ENCODE measurements around the gene ARFRP1. TPM values are rescaled to one million over a fixed set of nuclear protein-coding genes. Genes with fewer than 3 reads are reported as not detected.
"Not testable (repeated sequence)": the region's sequence is repeated elsewhere in the genome, so short reads cannot be mapped to it uniquely, and the experiment has no call there.

The ARFRP1 gene
- total and polyA plus RNA-seq, 2 experiments from 2014 or later: 16.7 to 24.6 TPM

GRCh38 chr20:63672666-63673065 lies 35.1 kb downstream of the ARFRP1 start:
- no peak for DNase-seq (ENCODE audit: low spot score)
- H3K4me1 Mint-ChIP-seq: no peaks in the 10 kb centered on the region
- no peaks in the 10 kb centered on the region for H3K36me3 ChIP-seq (ENCODE audit: insufficient read depth)
- no peaks in the 10 kb centered on the region for H3K4me1 ChIP-seq (ENCODE audit: insufficient read depth)
- H3K27ac Mint-ChIP-seq: no peak overlapping the region
- no peaks in the 10 kb centered on the region for H3K9me3 Mint-ChIP-seq
- H3K27ac ChIP-seq (ENCODE audit: low read depth): no peak overlapping the region
- H3K4me2 ChIP-seq: no peak overlapping the region
- H3K36me3 Mint-ChIP-seq (ENCODE audit: low read depth): peaks cover 40% of the 10 kb centered on the region
- no peak for ATAC-seq
- H3F3A ChIP-seq (replicated peaks; ENCODE audit: low read depth): no peaks in the 10 kb centered on the region
- no peaks in the 10 kb centered on the region for H3K27me3 ChIP-seq (ENCODE audit: insufficient read depth)
- peaks cover 9% of the 10 kb centered on the region for H3K27me3 Mint-ChIP-seq (ENCODE audit: insufficient read depth, low read depth, poor library complexity)
- no peaks in the 10 kb centered on the region for H4K20me1 ChIP-seq (replicated peaks; ENCODE audit: insufficient read depth)
- TF ChIP-seq JUNB (IDR thresholded peaks at IDR 0.05; ENCODE audit: unreplicated experiment): no peak
- TF ChIP-seq NANOG (IDR thresholded peaks at IDR 0.05; ENCODE audit: borderline replicate concordance): no peak
- no peak for TF ChIP-seq STAT1 (IDR thresholded peaks at IDR 0.05; ENCODE audit: unreplicated experiment)
- TF ChIP-seq ZNF331 (CRISPR knock-in tag; IDR thresholded peaks at IDR 0.05; ENCODE audit: low read depth): no peak
- no peak for TF ChIP-seq ZNF114 (CRISPR knock-in tag; IDR thresholded peaks at IDR 0.05)
- TF ChIP-seq EZH2 (IDR thresholded peaks at IDR 0.05; ENCODE audit: low read depth, unreplicated experiment): no peak
- TF ChIP-seq ETS1 (IDR thresholded peaks at IDR 0.05): no peak
- TF ChIP-seq CREB1 (CRISPR knock-in tag; IDR thresholded peaks at IDR 0.05; ENCODE audit: low read depth): no peak
- TF ChIP-seq CTCF (conservative IDR thresholded peaks at IDR 0.05; ENCODE audit: low read depth in 2 of 2): no peak
- no peaks in the 10 kb centered on the region for H3K9me2 ChIP-seq (ENCODE audit: insufficient read depth)
- no peak overlapping the region for H2AFZ ChIP-seq
- no peak overlapping the region for H3K4me3 ChIP-seq
- no peak overlapping the region for H3K4me3 Mint-ChIP-seq
- H3K79me2 ChIP-seq (replicated peaks; ENCODE audit: insufficient read depth): no peaks in the 10 kb centered on the region

- not testable (repeated sequence) for H4K20me1 ChIP-seq (replicated peaks; ENCODE audit: insufficient read depth); H2AFZ ChIP-seq; H3F3A ChIP-seq (replicated peaks; ENCODE audit: low read depth); H3K9me2 ChIP-seq (ENCODE audit: insufficient read depth); H3K4me2 ChIP-seq; H3K27ac Mint-ChIP-seq; H3K36me3 ChIP-seq (ENCODE audit: insufficient read depth); H3K27me3 ChIP-seq (ENCODE audit: insufficient read depth); H3K9me3 Mint-ChIP-seq; H3K79me2 ChIP-seq (replicated peaks; ENCODE audit: insufficient read depth); H3K4me3 Mint-ChIP-seq; H3K27me3 Mint-ChIP-seq (ENCODE audit: insufficient read depth, low read depth, poor library complexity); H3K4me3 ChIP-seq; H3K4me1 ChIP-seq (ENCODE audit: insufficient read depth); ATAC-seq; H3K4me1 Mint-ChIP-seq; DNase-seq (ENCODE audit: low spot score); H3K27ac ChIP-seq (ENCODE audit: low read depth)
- H3K36me3 Mint-ChIP-seq (ENCODE audit: low read depth): peaks cover 45% of the 10 kb centered on the region
Measured at GRCh38 chr20:63671695-63672094, 36.1 kb downstream of the ARFRP1 start.

GRCh38 chr20:63668351-63668750 lies 39.4 kb downstream of the ARFRP1 start:
- no peaks in the 10 kb centered on the region for H3K36me3 ChIP-seq (ENCODE audit: insufficient read depth)
- peak overlapping the region; percentile 13; the same call in 1 of the 2 replicates for H3K27ac Mint-ChIP-seq
- TF ChIP-seq CREB1 (CRISPR knock-in tag; IDR thresholded peaks at IDR 0.05; ENCODE audit: low read depth): no peak
- TF ChIP-seq ETS1 (IDR thresholded peaks at IDR 0.05): no peak
- no peak for TF ChIP-seq NANOG (IDR thresholded peaks at IDR 0.05; ENCODE audit: borderline replicate concordance)
- no peak for TF ChIP-seq REST (IDR thresholded peaks at IDR 0.05; ENCODE audit: unreplicated experiment)

More at GRCh38 chr20:63668351-63668750, 39.4 kb downstream of the ARFRP1 start:
- Mint-ChIP-seq H3K4me3 (no peak overlapping the region), H3K27me3 (ENCODE audit: insufficient read depth, low read depth, poor library complexity) (peaks cover 11% of the 10 kb centered on the region), H3K4me1 (peaks cover 4% of the 10 kb centered on the region), H3K36me3 (ENCODE audit: low read depth) (peaks cover 43% of the 10 kb centered on the region), H3K9me3 (no peaks in the 10 kb centered on the region)
- H3K79me2 ChIP-seq (replicated peaks; ENCODE audit: insufficient read depth): no peaks in the 10 kb centered on the region
- no peaks in the 10 kb centered on the region for H3K9me2 ChIP-seq (ENCODE audit: insufficient read depth)
- H4K20me1 ChIP-seq (replicated peaks; ENCODE audit: insufficient read depth): no peaks in the 10 kb centered on the region; the same call in 1 of the 2 replicates
- no peak for ATAC-seq
- H3K27me3 ChIP-seq (ENCODE audit: insufficient read depth): no peaks in the 10 kb centered on the region
- H3K4me3 ChIP-seq: no peak overlapping the region
- H3F3A ChIP-seq (replicated peaks; ENCODE audit: low read depth): no peaks in the 10 kb centered on the region
- DNase-seq (ENCODE audit: low spot score): no peak
- H3K4me1 ChIP-seq (ENCODE audit: insufficient read depth): no peaks in the 10 kb centered on the region
- H2AFZ ChIP-seq: no peak overlapping the region
- H3K4me2 ChIP-seq: no peak overlapping the region
- no peak overlapping the region for H3K27ac ChIP-seq (ENCODE audit: low read depth)
